Loucy (cell line): ENCODE data around the gene WSB2.
A peak's percentile ranks its signal among the peaks of the same experiment; 100 is the strongest.

ENCODE experiments used
- H2AFZ ChIP-seq: fragments of 200-600 bp; sonication (generic); 2 replicates; pipeline ENCODE4 v1.6.0; 2016; ENCODE audit warnings: antibody characterized with exemption, mild to moderate bottlenecking, low read length, moderate library complexity
- H3F3A ChIP-seq: fragments of 200-600 bp; 2 replicates; pipeline ENCODE4 v1.6.0; 2016; ENCODE audit warnings: antibody characterized with exemption, low read depth, mild to moderate bottlenecking
- H3K27me3 ChIP-seq: fragments of 200-600 bp; sonication (generic); 2 replicates; pipeline ENCODE4 v1.6.1; 2014; ENCODE audit warnings: low read length, mild to moderate bottlenecking; ENCODE audit not compliant: insufficient read depth, poor library complexity, severe bottlenecking
- H3K36me3 ChIP-seq: fragments of 200-600 bp; sonication (generic); 2 replicates; pipeline ENCODE4 v1.6.1; 2016; ENCODE audit warnings: low read length; ENCODE audit not compliant: insufficient read depth
- H3K4me1 ChIP-seq: fragments of 200-600 bp; sonication (generic); 2 replicates; pipeline ENCODE4 v1.5.1; 2014; ENCODE audit warnings: low read length, mild to moderate bottlenecking; ENCODE audit not compliant: insufficient read depth, poor library complexity, severe bottlenecking
- H3K4me2 ChIP-seq: fragments of 200-600 bp; sonication (generic); 2 replicates; pipeline ENCODE4 v1.6.0; 2014; ENCODE audit warnings: antibody characterized with exemption, low read length, low read depth, mild to moderate bottlenecking; ENCODE audit not compliant: poor library complexity, severe bottlenecking
- H3K4me3 ChIP-seq: fragments of 200-600 bp; sonication (generic); 2 replicates; pipeline ENCODE4 v1.5.1; 2014; ENCODE audit warnings: low read length, mild to moderate bottlenecking, mixed read lengths; ENCODE audit not compliant: poor library complexity, severe bottlenecking
- H3K79me2 ChIP-seq: fragments of 200-600 bp; sonication (generic); 2 replicates; pipeline ENCODE4 v1.6.1; 2014; ENCODE audit warnings: low read length; ENCODE audit not compliant: insufficient read depth
- H3K9ac ChIP-seq: fragments of 200-600 bp; sonication (generic); 2 replicates; pipeline ENCODE4 v1.6.0; 2014; ENCODE audit warnings: mild to moderate bottlenecking, low read depth, low read length, moderate library complexity; ENCODE audit not compliant: poor library complexity, severe bottlenecking
- H3K9me2 ChIP-seq: fragments of 200-600 bp; sonication (generic); replicated peaks from 2 replicates; pipeline ENCODE4 v1.6.1; 2016; ENCODE audit warnings: low read depth, low read length, mixed read lengths
- H3K9me3 ChIP-seq: fragments of 200-600 bp; sonication (generic); 2 replicates; pipeline ENCODE4 v1.6.1; 2014; ENCODE audit warnings: mild to moderate bottlenecking, antibody characterized with exemption, low read length, low read depth; ENCODE audit not compliant: insufficient read depth
- H4K20me1 ChIP-seq: fragments of 200-600 bp; sonication (generic); 2 replicates; pipeline ENCODE4 v1.6.0; 2014; ENCODE audit warnings: antibody characterized with exemption, low read length, mild to moderate bottlenecking; ENCODE audit not compliant: insufficient read depth, poor library complexity, severe bottlenecking
- CTCF ChIP-seq: fragments of 200-600 bp; sonication (generic); conservative IDR thresholded peaks from 2 replicates; pipeline ENCODE4 v1.5.1; 2014; ENCODE audit warnings: mild to moderate bottlenecking, antibody characterized with exemption, low read length
- EZH2phosphoT487 ChIP-seq: fragments of 200-600 bp; IDR thresholded peaks from 2 replicates; pipeline ENCODE4 v1.6.1; 2018; ENCODE audit warnings: antibody characterized with exemption, mild to moderate bottlenecking, moderate library complexity, borderline replicate concordance

The WSB2 gene

GRCh38 chr12:118034429-118035189, 26.4 kb downstream of the WSB2 start:
- no peaks in the 10 kb centered on the region for H3K4me1 ChIP-seq
- no peaks in the 10 kb centered on the region for H3F3A ChIP-seq
- no peaks in the 10 kb centered on the region for H3K9me2 ChIP-seq
- H3K4me3 ChIP-seq = no peak overlapping the region
- peaks cover 80% of the 10 kb centered on the region; the same call in 1 of the 2 replicates for H3K36me3 ChIP-seq
- H2AFZ ChIP-seq = no peak overlapping the region
- no peaks in the 10 kb centered on the region for H3K79me2 ChIP-seq
- TF ChIP-seq CTCF (peak; percentile 15; the same call in 1 of the 2 replicates), EZH2phosphoT487 (no peak)
- no peaks in the 10 kb centered on the region for H3K9me3 ChIP-seq
- no peak overlapping the region for H3K9ac ChIP-seq
- H4K20me1 ChIP-seq = no peaks in the 10 kb centered on the region
- no peaks in the 10 kb centered on the region for H3K27me3 ChIP-seq
- H3K4me2 ChIP-seq = no peak overlapping the region

GRCh38 chr12:118033902-118034301, 27.1 kb downstream of the WSB2 start:
- no peaks in the 10 kb centered on the region for H3F3A ChIP-seq
- no peak overlapping the region for H3K4me2 ChIP-seq
- H3K4me3 ChIP-seq = no peak overlapping the region
- no peak overlapping the region for H3K9ac ChIP-seq
- H3K36me3 ChIP-seq = peaks cover 83% of the 10 kb centered on the region; the same call in 1 of the 2 replicates
- H3K4me1 ChIP-seq = no peaks in the 10 kb centered on the region
- TF ChIP-seq EZH2phosphoT487 (no peak), CTCF (no peak)
- H3K27me3 ChIP-seq = no peaks in the 10 kb centered on the region
- H2AFZ ChIP-seq = no peak overlapping the region
- no peaks in the 10 kb centered on the region for H3K9me2 ChIP-seq
- no peaks in the 10 kb centered on the region for H3K9me3 ChIP-seq
- H3K79me2 ChIP-seq = no peaks in the 10 kb centered on the region
- H4K20me1 ChIP-seq = no peaks in the 10 kb centered on the region

GRCh38 chr12:118033323-118033722, 27.7 kb downstream of the WSB2 start:
- Histone ChIP-seq H3K79me2 (no peaks in the 10 kb centered on the region), H3K9me3 (no peaks in the 10 kb centered on the region), H3K36me3 (peaks cover 86% of the 10 kb centered on the region; the same call in 1 of the 2 replicates), H3F3A (no peaks in the 10 kb centered on the region), H2AFZ (no peak overlapping the region), H3K9me2 (no peaks in the 10 kb centered on the region), H3K9ac (no peak overlapping the region), H3K27me3 (no peaks in the 10 kb centered on the region), H4K20me1 (no peaks in the 10 kb centered on the region), H3K4me2 (no peak overlapping the region), H3K4me1 (no peaks in the 10 kb centered on the region), H3K4me3 (no peak overlapping the region)
- no peak for TF ChIP-seq CTCF
- no peak for TF ChIP-seq EZH2phosphoT487
